Endodermal cell (in vitro differentiated cells): ENCODE measurements around the gene PGA4. TPM values are rescaled to one million over a fixed set of nuclear protein-coding genes. Genes with fewer than 3 reads are reported as not detected.
"Not testable (repeated sequence)": the region's sequence is repeated elsewhere in the genome, so short reads cannot be mapped to it uniquely, and the experiment has no call there.

Source experiments
- DNase-seq: peaks from one replicate; pipeline ENCODE4 v3.0.0-alpha.2; 2017
- H3K27ac ChIP-seq: 2 replicates; pipeline ENCODE4 v1.5.1; 2013; ENCODE audit warnings: mild to moderate bottlenecking, low read depth, low read length, moderate library complexity
- H3K27me3 ChIP-seq: 2 replicates; pipeline ENCODE4 v1.6.1; 2013; ENCODE audit warnings: mild to moderate bottlenecking, low read length, moderate library complexity; ENCODE audit not compliant: insufficient read depth, control insufficient read depth, poor library complexity, severe bottlenecking
- H3K36me3 ChIP-seq: 2 replicates; pipeline ENCODE4 v1.7.0; 2013; ENCODE audit warnings: mild to moderate bottlenecking, low read length, moderate library complexity; ENCODE audit not compliant: control insufficient read depth, insufficient read depth
- H3K4me1 ChIP-seq: one replicate; pipeline ENCODE4 v1.7.0; 2013; ENCODE audit warnings: low read length; ENCODE audit not compliant: control insufficient read depth, insufficient read depth
- H3K4me3 ChIP-seq: 2 replicates; pipeline ENCODE4 v1.5.1; 2013; ENCODE audit warnings: mild to moderate bottlenecking, low read length, moderate library complexity
- H3K9ac ChIP-seq: 2 replicates; pipeline ENCODE4 v1.6.1; 2013; ENCODE audit warnings: mild to moderate bottlenecking, low read length, moderate library complexity; ENCODE audit not compliant: poor library complexity, severe bottlenecking; ENCODE audit errors: extremely low read depth
- H3K9me3 ChIP-seq: 2 replicates; pipeline ENCODE4 v1.6.1; 2013; ENCODE audit warnings: mild to moderate bottlenecking, low read length, moderate library complexity; ENCODE audit not compliant: control insufficient read depth
- H3K27ac Mint-ChIP-seq: 2 replicates; pipeline ENCODE4 v1.8.0; 2020; ENCODE audit warnings: mixed read lengths
- H3K27me3 Mint-ChIP-seq: 2 replicates; pipeline ENCODE4 v1.8.0; 2021; ENCODE audit warnings: mild to moderate bottlenecking, mixed read lengths; ENCODE audit not compliant: insufficient read depth
- H3K36me3 Mint-ChIP-seq: 2 replicates; pipeline ENCODE4 v1.8.0; 2020; ENCODE audit warnings: low read depth, mixed read lengths
- H3K4me1 Mint-ChIP-seq: 2 replicates; pipeline ENCODE4 v1.8.0; 2020; ENCODE audit warnings: mixed read lengths
- H3K4me3 Mint-ChIP-seq: 2 replicates; pipeline ENCODE4 v1.8.0; 2020; ENCODE audit warnings: mild to moderate bottlenecking, moderate library complexity, mixed read lengths
- H3K9me3 Mint-ChIP-seq: 2 replicates; pipeline ENCODE4 v1.8.0; 2020; ENCODE audit warnings: mild to moderate bottlenecking, mixed read lengths
- WGBS, 2 experiments: methylation state at CpG; one replicate each; pipeline versions ENCODE4 v1.1.5 to v1.1.7; 2013; ENCODE audit warnings: missing lambda C conversion rate in 2 of 2, mixed read lengths in 1 of 2; ENCODE audit not compliant: insufficient coverage in 1 of 2, insufficient read length in 1 of 2; 5-methylcytosine and 5-hydroxymethylcytosine counted together
- total RNA-seq, 2 donors: library from RNA; stranded (reverse); fragmentation: NEBNext Ultra II Directional in 1 of 2; extraction: Animal tissue kit (Norgen Biotek cat#: 25700) in 1 of 2; gene quantifications; 2 replicates in 1 of 2; 3 replicates in 1 of 2; pipeline ENCODE4 v1.2.1, GENCODE V29; 2021
- TF ChIP-seq, protein P1 (sequence below): fragments of 200-600 bp; sonication (generic); conservative IDR thresholded peaks from 2 replicates; pipeline ENCODE4 v1.5.0; 2021; ENCODE audit warnings: antibody characterized with exemption, mild to moderate bottlenecking

Gene PGA4
- total RNA-seq, 2 donors from 2014 or later, result 0.62 TPM; not detected in 1

DNA sequence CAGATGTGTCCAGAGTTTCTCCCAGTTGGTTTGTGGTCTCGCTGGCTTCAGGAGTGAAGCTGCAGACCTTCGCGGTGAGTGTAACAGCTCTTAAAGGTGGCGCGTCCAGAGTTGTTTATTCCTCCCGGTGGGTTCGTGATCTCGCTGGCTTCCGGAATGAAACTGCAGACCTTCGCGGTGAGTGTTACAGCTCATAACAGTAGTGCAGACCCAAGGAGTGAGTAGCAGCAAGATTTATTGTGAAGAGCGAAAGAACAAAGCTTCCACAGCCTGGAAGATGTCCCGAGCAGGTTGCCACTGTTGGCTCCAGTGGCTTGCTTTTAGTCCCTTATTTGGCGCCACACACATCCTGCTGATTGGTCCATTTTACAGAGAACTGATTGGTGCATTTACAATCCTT lies 20.7 kb upstream of the PGA4 start:
- Histone ChIP-seq H3K36me3 (no peaks in the 10 kb centered on the region), H3K9ac (no peak overlapping the region), H3K4me1 (no peaks in the 10 kb centered on the region), H3K27me3 (peaks cover 34% of the 10 kb centered on the region), H3K4me3 (no peak overlapping the region), H3K27ac (no peak overlapping the region), H3K9me3 (peaks cover 5% of the 10 kb centered on the region)
- H3K9me3 Mint-ChIP-seq, result peaks cover 9% of the 10 kb centered on the region
- TF ChIP-seq, protein P1, sequence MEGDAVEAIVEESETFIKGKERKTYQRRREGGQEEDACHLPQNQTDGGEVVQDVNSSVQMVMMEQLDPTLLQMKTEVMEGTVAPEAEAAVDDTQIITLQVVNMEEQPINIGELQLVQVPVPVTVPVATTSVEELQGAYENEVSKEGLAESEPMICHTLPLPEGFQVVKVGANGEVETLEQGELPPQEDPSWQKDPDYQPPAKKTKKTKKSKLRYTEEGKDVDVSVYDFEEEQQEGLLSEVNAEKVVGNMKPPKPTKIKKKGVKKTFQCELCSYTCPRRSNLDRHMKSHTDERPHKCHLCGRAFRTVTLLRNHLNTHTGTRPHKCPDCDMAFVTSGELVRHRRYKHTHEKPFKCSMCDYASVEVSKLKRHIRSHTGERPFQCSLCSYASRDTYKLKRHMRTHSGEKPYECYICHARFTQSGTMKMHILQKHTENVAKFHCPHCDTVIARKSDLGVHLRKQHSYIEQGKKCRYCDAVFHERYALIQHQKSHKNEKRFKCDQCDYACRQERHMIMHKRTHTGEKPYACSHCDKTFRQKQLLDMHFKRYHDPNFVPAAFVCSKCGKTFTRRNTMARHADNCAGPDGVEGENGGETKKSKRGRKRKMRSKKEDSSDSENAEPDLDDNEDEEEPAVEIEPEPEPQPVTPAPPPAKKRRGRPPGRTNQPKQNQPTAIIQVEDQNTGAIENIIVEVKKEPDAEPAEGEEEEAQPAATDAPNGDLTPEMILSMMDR, result no peak
- H3K36me3 Mint-ChIP-seq, result no peaks in the 10 kb centered on the region
- 89 to 95% methylated on average over 14 of the region's 14 CpGs for WGBS, 2 experiments
- H3K27ac Mint-ChIP-seq, result no peak overlapping the region
- H3K4me1 Mint-ChIP-seq, result peaks cover 10% of the 10 kb centered on the region
- H3K27me3 Mint-ChIP-seq, result peaks cover 43% of the 10 kb centered on the region
- H3K4me3 Mint-ChIP-seq, result no peak overlapping the region
- no peak for DNase-seq

DNA sequence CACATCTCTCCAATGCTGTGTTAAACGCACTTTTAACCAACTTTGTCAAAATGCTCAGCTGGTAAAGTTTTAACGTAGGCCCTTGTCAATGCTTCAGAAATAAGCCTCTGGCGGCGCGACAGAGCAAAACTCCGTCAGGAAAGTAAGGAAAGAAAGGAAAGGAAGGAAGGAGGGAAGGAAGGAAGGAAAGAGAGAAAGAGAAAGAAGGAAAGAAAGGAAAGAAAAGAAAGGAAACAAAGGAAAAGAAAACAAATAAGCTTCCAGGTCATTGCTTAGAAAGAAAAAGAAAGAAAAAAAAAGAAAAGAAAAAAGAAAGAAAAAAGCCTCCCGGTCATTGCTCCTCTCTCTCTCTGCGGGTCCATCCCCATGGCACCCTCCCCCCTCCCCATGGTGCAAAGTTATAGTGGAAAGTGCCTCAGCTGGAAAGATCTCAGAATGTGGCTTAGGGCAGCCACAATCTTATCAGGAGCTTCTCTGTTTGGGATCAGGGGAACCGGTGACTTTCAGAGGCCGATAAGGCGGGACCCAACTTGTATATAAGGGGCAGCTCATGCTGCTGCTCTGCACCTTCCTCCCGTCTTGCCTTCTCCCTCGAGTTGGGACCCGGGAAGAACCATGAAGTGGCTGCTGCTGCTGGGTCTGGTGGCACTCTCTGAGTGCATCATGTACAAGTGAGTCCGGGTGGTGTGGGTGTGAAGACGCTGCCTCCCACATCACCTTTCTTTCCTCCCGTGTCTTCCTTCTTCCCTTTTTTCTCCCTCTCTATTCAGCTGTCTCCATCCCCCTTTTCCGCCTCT lies 19.0 kb upstream of the PGA4 start, which contains the start of gene PGA3:
Gene PGA3 (plus strand): TSS at position 566 of the 797 bp plus-strand sequence. CDS start 50 bp downstream, at position 616.
- not testable (repeated sequence) for H3K36me3 Mint-ChIP-seq, H3K27ac Mint-ChIP-seq, H3K4me3 ChIP-seq, DNase-seq, H3K4me1 Mint-ChIP-seq, H3K4me1 ChIP-seq, H3K4me3 Mint-ChIP-seq, H3K9me3 Mint-ChIP-seq, H3K36me3 ChIP-seq, H3K27ac ChIP-seq, H3K9me3 ChIP-seq, H3K9ac ChIP-seq
- WGBS, 2 experiments, result 82 to 89% methylated on average over 5 to 14 of the region's 18 CpGs
- peaks cover 34% of the 10 kb centered on the region for H3K27me3 ChIP-seq
- peaks cover 42% of the 10 kb centered on the region for H3K27me3 Mint-ChIP-seq

GRCh38 chr11:61203873-61204272 lies 18.3 kb upstream of the PGA4 start:
- H3K4me1 Mint-ChIP-seq, H3K9ac ChIP-seq, H3K9me3 Mint-ChIP-seq, H3K4me3 Mint-ChIP-seq, H3K27ac ChIP-seq, H3K36me3 Mint-ChIP-seq, H3K27ac Mint-ChIP-seq, H3K9me3 ChIP-seq, H3K4me3 ChIP-seq, H3K4me1 ChIP-seq, DNase-seq, H3K36me3 ChIP-seq: not testable (repeated sequence)
- H3K27me3 ChIP-seq, result peaks cover 34% of the 10 kb centered on the region
- H3K27me3 Mint-ChIP-seq, result peaks cover 39% of the 10 kb centered on the region
- no CpG with 5 or more reads among the region's 5 CpGs for WGBS, 2 experiments

GRCh38 chr11:61204502-61205059 lies 17.6 kb upstream of the PGA4 start:
- peaks cover 34% of the 10 kb centered on the region for H3K27me3 ChIP-seq
- not testable (repeated sequence) for DNase-seq, H3K36me3 Mint-ChIP-seq, H3K9me3 Mint-ChIP-seq, H3K36me3 ChIP-seq, H3K4me3 Mint-ChIP-seq, H3K27ac Mint-ChIP-seq, H3K4me1 ChIP-seq, H3K4me3 ChIP-seq, H3K9ac ChIP-seq, H3K9me3 ChIP-seq, H3K27ac ChIP-seq, H3K4me1 Mint-ChIP-seq
- H3K27me3 Mint-ChIP-seq, result peaks cover 32% of the 10 kb centered on the region
- WGBS, 2 experiments, result 73 to 85% methylated on average over 11 to 14 of the region's 14 CpGs

DNA sequence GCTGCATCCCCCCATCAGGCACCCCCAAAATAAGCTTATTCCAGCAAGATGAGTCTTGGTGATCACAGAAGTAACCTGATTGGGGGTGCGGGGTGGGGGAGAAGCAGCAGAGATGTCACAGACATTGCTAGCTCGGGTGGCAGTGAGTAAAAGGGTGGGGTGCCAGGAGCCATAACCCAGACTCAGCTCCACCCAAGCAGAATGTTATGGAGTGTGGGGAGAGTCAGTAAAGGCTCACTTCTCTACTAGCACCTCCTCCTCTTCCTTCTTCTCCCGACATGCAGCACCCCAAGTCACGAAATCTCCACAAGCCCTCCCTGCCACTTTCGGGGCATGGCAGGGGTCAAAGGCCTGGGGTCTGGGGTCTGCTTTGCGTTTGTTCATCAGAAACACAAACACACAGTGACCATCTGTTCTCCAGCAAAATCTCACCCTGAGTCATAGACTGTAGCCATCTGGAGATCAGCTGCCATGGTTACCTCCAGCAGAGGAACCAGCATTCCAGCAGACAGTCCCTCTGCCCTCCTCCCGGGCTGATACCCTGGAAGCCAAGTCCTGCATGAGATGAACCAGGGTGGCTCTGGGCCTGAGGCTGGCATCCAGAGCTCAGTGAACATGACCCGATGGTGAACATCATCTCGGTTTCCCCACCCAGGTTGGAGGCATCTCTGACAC lies 14.4 kb upstream of the PGA4 start:
- not testable (repeated sequence) for H3K9me3 ChIP-seq, H3K4me1 Mint-ChIP-seq, H3K4me1 ChIP-seq, H3K4me3 ChIP-seq, DNase-seq, H3K9me3 Mint-ChIP-seq, H3K27ac Mint-ChIP-seq, H3K9ac ChIP-seq, H3K36me3 Mint-ChIP-seq, H3K4me3 Mint-ChIP-seq, H3K36me3 ChIP-seq, H3K27ac ChIP-seq
- H3K27me3 Mint-ChIP-seq, result peaks cover 17% of the 10 kb centered on the region
- H3K27me3 ChIP-seq, result peaks cover 15% of the 10 kb centered on the region
- WGBS, 2 experiments, result no CpG with 5 or more reads among the region's 9 CpGs

DNA sequence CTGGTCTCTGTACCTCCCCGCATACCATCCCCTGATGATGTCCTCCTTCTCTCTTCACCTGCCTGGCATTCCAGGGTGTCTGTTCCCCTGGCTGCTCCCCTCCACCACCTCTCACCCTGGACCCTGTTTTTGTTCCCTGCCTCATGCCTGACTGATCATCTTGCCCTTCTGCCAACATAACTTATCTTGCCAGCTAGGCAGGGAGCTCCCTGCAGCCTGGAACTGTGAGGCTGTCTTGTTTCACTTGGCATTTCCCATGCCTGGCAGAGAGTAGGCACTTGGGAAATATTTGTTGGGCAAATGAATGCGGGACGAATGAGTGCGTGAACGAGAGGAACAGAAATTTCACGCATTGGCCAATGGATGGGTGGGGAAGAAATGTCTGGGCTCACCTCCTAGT lies 11.5 kb upstream of the PGA4 start:
- H3K4me1 Mint-ChIP-seq, H3K27me3 Mint-ChIP-seq, H3K36me3 Mint-ChIP-seq, DNase-seq, H3K9me3 Mint-ChIP-seq, H3K27me3 ChIP-seq, H3K4me3 ChIP-seq, H3K4me1 ChIP-seq, H3K27ac Mint-ChIP-seq, H3K27ac ChIP-seq, H3K36me3 ChIP-seq, H3K4me3 Mint-ChIP-seq, H3K9ac ChIP-seq, H3K9me3 ChIP-seq: not testable (repeated sequence)
- no CpG with 5 or more reads among the region's 6 CpGs for WGBS, 2 experiments
